ENCODE measurements around the gene CCDC188.

Gene CCDC188

GRCh38 chr22:20181194-20181883 lies 30.5 kb upstream of the CCDC188 start:
- no peak for DNase-seq (ENCODE audit: extremely low spot score)
- ChIA-PET POLR2A (interaction anchor here (1.0 to 1.5 kb wide), 2 partner anchors 9 to 138 kb away, joined by 3 to 4 read pairs; partner anchors contain the start of gene DGCR6L), CTCF (interaction anchor here (1.0 kb wide), 1 partner anchor 77 kb away, joined by 5 read pairs; no protein-coding TSS in a partner anchor)
- TF ChIP-seq TARDBP (IDR thresholded peaks at IDR 0.05) = no peak
- TF ChIP-seq BHLHE40 (IDR thresholded peaks at IDR 0.05; ENCODE audit: borderline replicate concordance) = no peak
- TF ChIP-seq SUZ12 (IDR thresholded peaks at IDR 0.05) = no peak
- no peak for TF ChIP-seq FOXA1 (IDR thresholded peaks at IDR 0.05)
- TF ChIP-seq FOXK2 (IDR thresholded peaks at IDR 0.05) = no peak

DNA sequence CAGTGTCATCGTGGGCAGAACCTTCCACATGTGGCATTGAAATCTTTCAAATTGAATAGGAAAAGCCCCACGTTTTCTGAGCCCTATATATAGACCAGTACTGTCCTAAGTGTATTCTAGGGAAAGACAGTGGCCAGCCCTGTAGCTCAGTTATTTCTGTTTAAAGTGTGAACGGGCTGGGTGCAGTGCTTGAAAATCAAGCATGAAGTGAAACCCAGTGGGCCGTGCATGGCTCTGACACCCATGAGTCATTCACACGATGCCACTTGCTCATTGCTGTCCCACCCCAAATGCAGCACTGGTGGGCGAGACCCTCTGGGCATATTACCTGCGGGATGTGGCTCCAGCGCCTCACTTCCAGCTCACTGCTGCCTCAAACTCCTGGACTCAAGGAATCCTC lies 29.8 kb upstream of the CCDC188 start:
- ChIA-PET CTCF (interaction anchor here (1.0 kb wide), 1 partner anchor 78 kb away, joined by 5 read pairs; no protein-coding TSS in a partner anchor), POLR2A (interaction anchor here (1.0 to 1.5 kb wide), 2 partner anchors 9 to 139 kb away, joined by 3 to 4 read pairs; partner anchors contain the start of gene DGCR6L)
- TF ChIP-seq ZNF384 (IDR thresholded peaks at IDR 0.05) (no peak), TARDBP (IDR thresholded peaks at IDR 0.05) (no peak), NFRKB (IDR thresholded peaks at IDR 0.05) (no peak), ELF4 (IDR thresholded peaks at IDR 0.05) (no peak), ARNT (IDR thresholded peaks at IDR 0.05) (no peak), HDGF (IDR thresholded peaks at IDR 0.05; ENCODE audit: borderline replicate concordance) (no peak), CTBP1 (IDR thresholded peaks at IDR 0.05; ENCODE audit: borderline replicate concordance) (no peak), LEF1 (IDR thresholded peaks at IDR 0.05; ENCODE audit: borderline replicate concordance) (no peak), FOXM1 (IDR thresholded peaks at IDR 0.05; ENCODE audit: borderline replicate concordance) (no peak), SUZ12 (IDR thresholded peaks at IDR 0.05) (no peak), FOXK2 (IDR thresholded peaks at IDR 0.05) (no peak), BHLHE40 (IDR thresholded peaks at IDR 0.05; ENCODE audit: borderline replicate concordance) (no peak), SP1 (IDR thresholded peaks at IDR 0.05) (no peak), L3MBTL2 (conservative IDR thresholded peaks at IDR 0.05) (no peak)
- TF ChIP-seq, protein P1, sequence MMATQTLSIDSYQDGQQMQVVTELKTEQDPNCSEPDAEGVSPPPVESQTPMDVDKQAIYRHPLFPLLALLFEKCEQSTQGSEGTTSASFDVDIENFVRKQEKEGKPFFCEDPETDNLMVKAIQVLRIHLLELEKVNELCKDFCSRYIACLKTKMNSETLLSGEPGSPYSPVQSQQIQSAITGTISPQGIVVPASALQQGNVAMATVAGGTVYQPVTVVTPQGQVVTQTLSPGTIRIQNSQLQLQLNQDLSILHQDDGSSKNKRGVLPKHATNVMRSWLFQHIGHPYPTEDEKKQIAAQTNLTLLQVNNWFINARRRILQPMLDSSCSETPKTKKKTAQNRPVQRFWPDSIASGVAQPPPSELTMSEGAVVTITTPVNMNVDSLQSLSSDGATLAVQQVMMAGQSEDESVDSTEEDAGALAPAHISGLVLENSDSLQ (IDR thresholded peaks at IDR 0.05) = no peak
- no peak for DNase-seq (ENCODE audit: extremely low spot score)

DNA sequence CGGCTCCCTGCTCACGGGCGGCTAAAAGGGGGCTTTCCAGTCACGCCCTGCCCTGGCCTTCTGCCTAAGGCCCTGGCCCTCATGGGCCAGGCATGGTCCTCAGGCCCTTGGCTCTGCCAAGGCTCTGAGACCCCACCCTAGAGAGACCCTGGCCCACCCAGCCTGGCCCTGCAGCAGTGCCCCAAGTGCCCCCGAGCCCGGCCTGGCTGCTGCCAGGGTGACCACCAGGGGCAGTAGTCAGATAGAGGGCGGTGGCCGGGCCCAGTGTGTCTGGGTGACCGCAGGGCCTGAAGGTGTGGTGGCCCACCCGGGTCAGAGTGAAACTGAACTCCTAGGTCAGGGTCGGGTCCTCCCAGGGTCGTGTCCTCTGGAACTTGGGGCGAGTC lies 29.4 kb upstream of the CCDC188 start:
- POLR2A ChIA-PET = interaction anchor here (1.0 kb wide), 1 partner anchor 8 kb away, joined by 4 read pairs; no protein-coding TSS in a partner anchor
- TF ChIP-seq SP1 (IDR thresholded peaks at IDR 0.05) = no peak
- no peak for TF ChIP-seq SUZ12 (IDR thresholded peaks at IDR 0.05)
- TF ChIP-seq, protein P1 (IDR thresholded peaks at IDR 0.05) = no peak
- TF ChIP-seq BHLHE40 (IDR thresholded peaks at IDR 0.05; ENCODE audit: borderline replicate concordance) = no peak
- TF ChIP-seq FOXA1 (IDR thresholded peaks at IDR 0.05) = no peak
- TF ChIP-seq ELF4 (IDR thresholded peaks at IDR 0.05) = no peak
- no peak for TF ChIP-seq ARNT (IDR thresholded peaks at IDR 0.05)
- no peak for TF ChIP-seq HDGF (IDR thresholded peaks at IDR 0.05; ENCODE audit: borderline replicate concordance)
- TF ChIP-seq FOXM1 (IDR thresholded peaks at IDR 0.05; ENCODE audit: borderline replicate concordance) = no peak
- TF ChIP-seq CTBP1 (IDR thresholded peaks at IDR 0.05; ENCODE audit: borderline replicate concordance) = no peak
- TF ChIP-seq ZNF384 (IDR thresholded peaks at IDR 0.05) = no peak
- no peak for TF ChIP-seq TARDBP (IDR thresholded peaks at IDR 0.05)
- no peak for TF ChIP-seq L3MBTL2 (conservative IDR thresholded peaks at IDR 0.05)
- no peak for DNase-seq (ENCODE audit: extremely low spot score)
- CTCF ChIA-PET = interaction anchor here (1.0 kb wide), 1 partner anchor 78 kb away, joined by 5 read pairs; no protein-coding TSS in a partner anchor

GRCh38 chr22:20179455-20180244 lies 28.8 kb upstream of the CCDC188 start:
- POLR2A ChIA-PET = no interaction called here
- CTCF ChIA-PET = no interaction called here
- DNase-seq (ENCODE audit: extremely low spot score) = no peak
- TF ChIP-seq FOXM1 (IDR thresholded peaks at IDR 0.05; ENCODE audit: borderline replicate concordance) = no peak
- no peak for TF ChIP-seq CTBP1 (IDR thresholded peaks at IDR 0.05; ENCODE audit: borderline replicate concordance)
- no peak for TF ChIP-seq SUZ12 (IDR thresholded peaks at IDR 0.05)
- no peak for TF ChIP-seq NFRKB (IDR thresholded peaks at IDR 0.05)
- TF ChIP-seq, protein P1 (IDR thresholded peaks at IDR 0.05) = no peak
- TF ChIP-seq L3MBTL2 (conservative IDR thresholded peaks at IDR 0.05) = no peak
- TF ChIP-seq HDGF (IDR thresholded peaks at IDR 0.05; ENCODE audit: borderline replicate concordance) = no peak
- no peak for TF ChIP-seq BHLHE40 (IDR thresholded peaks at IDR 0.05; ENCODE audit: borderline replicate concordance)

DNA sequence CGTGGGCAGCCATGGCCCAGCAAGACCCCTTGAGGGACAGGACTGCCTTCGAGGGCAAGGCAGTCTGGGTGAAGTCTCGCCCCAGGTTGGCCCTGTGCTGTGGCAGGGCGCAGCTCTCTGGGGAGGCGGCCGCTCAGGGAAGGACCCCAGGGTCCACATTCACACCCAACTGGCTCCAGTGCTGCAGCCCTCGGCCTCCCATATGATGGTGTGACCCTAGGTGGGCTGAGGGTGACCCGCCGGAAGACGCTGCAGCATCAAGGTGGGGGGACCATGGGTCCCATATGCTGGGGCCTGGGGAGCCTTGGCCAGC lies 28.0 kb upstream of the CCDC188 start:
- ChIA-PET CTCF (interaction anchor here (1.4 kb wide), 1 partner anchor 8 kb away, joined by 4 read pairs; no protein-coding TSS in a partner anchor), POLR2A (interaction anchor here (0.9 kb wide), 1 partner anchor 17 kb away, joined by 3 read pairs; no protein-coding TSS in a partner anchor)
- DNase-seq (ENCODE audit: extremely low spot score) = no peak
- TF ChIP-seq TARDBP (IDR thresholded peaks at IDR 0.05) (no peak), LEF1 (IDR thresholded peaks at IDR 0.05; ENCODE audit: borderline replicate concordance) (no peak), SUZ12 (IDR thresholded peaks at IDR 0.05) (no peak), L3MBTL2 (conservative IDR thresholded peaks at IDR 0.05) (no peak), FOXK2 (IDR thresholded peaks at IDR 0.05) (no peak), NFRKB (IDR thresholded peaks at IDR 0.05) (no peak), SP1 (IDR thresholded peaks at IDR 0.05) (no peak), ARNT (IDR thresholded peaks at IDR 0.05) (no peak), FOXM1 (IDR thresholded peaks at IDR 0.05; ENCODE audit: borderline replicate concordance) (no peak), FOXA1 (IDR thresholded peaks at IDR 0.05) (no peak), BHLHE40 (IDR thresholded peaks at IDR 0.05; ENCODE audit: borderline replicate concordance) (no peak), ZNF384 (IDR thresholded peaks at IDR 0.05) (no peak), CTBP1 (IDR thresholded peaks at IDR 0.05; ENCODE audit: borderline replicate concordance) (no peak), ELF4 (IDR thresholded peaks at IDR 0.05) (no peak)
- TF ChIP-seq, protein P1 (IDR thresholded peaks at IDR 0.05) = no peak
